AG20443 (cell line): ENCODE data around the gene RNF214.
"Not testable (repeated sequence)": the region's sequence is repeated elsewhere in the genome, so short reads cannot be mapped to it uniquely, and the experiment has no call there.

ENCODE experiments used
- DNase-seq: peaks from one replicate; pipeline ENCODE4 v3.0.0; 2012; ENCODE audit warnings: low spot score, mixed read lengths

RNF214 gene

DNA sequence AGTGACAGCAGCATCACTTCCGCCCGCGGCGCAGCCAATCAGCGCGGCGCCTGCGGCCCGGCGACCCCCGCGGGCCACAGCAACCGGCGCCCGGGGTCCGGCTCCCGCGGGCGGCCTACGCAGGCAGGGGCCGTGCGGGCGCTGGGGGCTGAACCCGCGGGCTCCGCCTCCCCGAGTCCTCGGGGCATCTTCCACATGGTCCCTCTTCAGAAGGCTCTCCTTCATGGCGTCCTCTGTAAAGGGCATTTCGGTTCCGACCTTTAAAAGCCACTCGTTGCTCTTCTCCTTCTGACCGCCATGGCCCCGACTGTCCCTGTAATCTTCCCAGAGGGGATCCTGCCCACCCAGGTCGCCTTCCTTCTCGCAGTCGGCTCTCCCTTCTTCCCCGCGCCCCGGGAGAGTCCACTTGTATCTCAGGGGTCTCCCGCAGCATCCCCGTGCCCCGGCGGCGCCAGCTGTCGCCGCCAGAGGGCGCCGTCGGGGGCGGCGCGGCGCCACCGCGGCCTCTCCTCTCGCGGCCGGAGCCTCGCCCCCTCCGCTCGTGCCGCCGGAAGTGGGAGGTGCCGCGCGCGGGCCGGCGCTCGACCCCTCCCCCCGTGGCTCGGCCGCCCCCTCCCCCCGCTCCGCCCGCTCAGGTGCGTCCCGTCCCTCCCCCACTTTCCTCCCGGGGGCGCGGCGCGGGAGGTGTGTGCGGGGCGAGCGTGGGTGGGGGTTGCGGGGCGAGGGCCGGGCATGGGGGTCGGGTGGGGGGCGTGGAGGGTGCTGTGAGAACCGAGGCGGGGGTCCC, at the start of gene RNF214:
Gene RNF214 (plus strand): TSS at position 580 of the 787 bp plus-strand sequence. CDS start 1,602 bp downstream, outside the sequence.
- peak; percentile 98 for DNase-seq

- DNase-seq, result not testable (repeated sequence)
Measured at GRCh38 chr11:117183178-117183577, 49.3 kb upstream of the RNF214 start.

DNA sequence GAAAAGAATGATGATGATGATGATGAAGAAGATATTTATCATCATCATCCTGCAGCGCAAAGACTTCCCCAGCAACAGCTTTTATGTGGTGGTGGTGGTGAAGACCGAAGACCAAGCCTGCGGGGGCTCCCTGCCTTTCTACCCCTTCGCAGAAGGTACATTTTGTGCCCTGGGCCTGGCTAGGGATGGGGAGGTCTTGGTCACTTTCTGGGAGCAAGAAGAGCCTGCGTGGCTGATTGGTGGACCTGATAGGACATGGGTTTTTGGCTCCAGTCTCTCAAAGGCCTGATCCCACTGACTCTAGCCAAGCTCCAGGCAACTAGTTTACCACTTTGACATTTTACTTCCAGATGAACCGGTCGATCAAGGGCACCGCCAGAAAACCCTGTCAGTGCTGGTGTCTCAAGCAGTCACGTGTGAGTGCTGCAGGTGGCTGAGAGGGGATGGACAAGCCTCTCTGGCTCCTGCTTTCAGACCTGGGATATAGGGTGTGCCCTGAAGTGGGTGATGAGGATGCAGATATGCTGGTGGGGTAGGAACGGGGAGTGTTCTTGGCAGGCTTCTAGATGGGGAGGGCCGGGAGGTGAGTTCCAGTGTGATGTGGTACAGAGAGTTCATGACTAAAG, 48.6 kb upstream of the RNF214 start:
- DNase-seq, result no peak

GRCh38 chr11:117185736-117186430, 46.6 kb upstream of the RNF214 start:
- no peak for DNase-seq

GRCh38 chr11:117186431-117186761, 46.1 kb upstream of the RNF214 start:
- no peak for DNase-seq

- DNase-seq, result no peak
Measured at GRCh38 chr11:117187007-117187406, 45.5 kb upstream of the RNF214 start.

- no peak for DNase-seq
Measured at GRCh38 chr11:117187428-117187798, 45.1 kb upstream of the RNF214 start.

DNA sequence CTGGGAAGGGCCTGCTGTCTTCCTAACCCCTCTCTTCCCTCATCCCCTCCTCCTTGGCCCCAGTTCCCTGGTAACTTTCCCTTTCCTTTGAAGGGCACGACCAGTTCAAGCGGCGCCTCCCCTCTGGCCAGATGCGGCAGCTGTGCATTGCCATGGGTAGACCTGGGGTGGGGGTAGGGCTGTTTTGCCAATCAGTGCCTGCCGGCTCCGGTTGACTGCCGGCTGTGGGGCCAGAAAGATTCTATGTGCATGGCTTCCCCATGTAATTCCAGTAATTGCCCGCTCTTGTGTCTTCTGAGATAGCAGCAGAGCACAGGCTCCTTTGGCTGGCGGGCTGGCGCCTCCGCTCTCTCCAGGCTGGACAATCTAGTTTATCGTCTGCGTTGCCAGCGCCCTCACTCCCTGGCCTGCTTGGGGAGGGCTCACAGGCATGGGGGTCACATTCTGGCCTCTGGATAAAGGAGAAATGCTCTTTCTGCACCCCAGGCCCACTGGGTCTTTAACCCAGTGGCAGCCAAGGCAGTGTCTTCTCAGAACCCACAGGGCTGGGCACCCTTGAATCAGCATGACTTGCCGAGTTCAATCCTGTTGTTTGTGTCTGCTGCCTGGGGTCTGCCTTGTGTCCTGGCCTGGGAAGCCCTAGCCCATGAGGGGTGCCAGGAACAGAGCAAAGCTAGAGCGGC, 44.5 kb upstream of the RNF214 start:
- no peak for DNase-seq

DNA sequence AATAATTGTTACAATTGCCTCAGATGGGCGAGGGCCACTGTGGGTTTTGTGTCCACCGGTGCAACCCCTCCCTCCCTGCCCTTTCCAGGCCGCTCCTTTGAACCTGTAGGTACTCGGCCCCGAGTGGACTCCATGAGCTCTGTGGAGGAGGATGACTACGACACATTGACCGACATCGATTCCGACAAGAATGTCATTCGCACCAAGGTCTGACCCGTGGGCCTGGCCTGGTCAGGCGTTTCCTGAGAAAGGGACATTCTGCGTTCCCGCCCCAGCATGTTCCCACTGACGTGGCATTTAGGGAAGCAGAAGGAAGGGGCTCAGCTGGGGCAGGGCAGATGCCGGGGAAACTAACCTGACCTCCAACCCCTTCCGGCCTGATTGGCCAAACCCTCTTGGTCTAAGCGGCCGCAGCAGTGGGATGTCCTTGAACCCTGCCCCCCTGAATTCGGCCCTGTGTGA, 43.8 kb upstream of the RNF214 start:
- no peak for DNase-seq

DNA sequence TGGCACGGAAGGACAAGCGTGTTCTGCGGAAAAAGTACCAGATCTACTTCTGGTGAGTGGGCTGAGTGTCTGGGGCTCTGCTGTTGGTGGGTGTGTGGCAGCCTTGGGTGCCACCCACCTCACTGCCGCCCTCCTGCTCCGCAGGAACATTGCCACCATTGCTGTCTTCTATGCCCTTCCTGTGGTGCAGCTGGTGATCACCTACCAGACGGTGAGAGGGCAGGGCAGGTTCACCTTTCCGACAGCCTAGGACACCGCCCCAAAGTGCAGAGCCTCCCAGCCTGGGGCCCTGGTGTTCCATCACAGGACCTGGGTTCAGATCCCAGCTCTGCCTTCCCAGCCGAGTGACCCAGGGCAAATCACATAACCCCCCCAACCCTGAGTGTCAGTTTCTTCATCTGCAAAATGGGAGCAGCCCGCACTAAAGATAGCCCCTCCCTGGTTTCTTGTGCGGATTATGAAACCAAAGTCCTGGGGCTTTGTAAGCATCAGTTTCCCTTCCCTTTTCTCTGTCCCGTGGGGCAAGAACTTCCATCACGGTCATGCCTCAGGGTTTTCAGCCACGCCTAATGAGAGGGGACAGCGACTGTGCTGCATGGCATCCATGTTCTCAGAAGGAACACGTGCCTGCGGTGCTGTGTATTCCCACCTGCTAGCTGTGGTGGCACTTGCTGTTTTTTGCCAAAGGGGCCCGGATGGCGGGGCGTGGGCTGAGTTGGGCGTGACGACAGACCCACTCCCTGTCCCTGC, 43.1 kb upstream of the RNF214 start:
- DNase-seq, result no peak

DNA sequence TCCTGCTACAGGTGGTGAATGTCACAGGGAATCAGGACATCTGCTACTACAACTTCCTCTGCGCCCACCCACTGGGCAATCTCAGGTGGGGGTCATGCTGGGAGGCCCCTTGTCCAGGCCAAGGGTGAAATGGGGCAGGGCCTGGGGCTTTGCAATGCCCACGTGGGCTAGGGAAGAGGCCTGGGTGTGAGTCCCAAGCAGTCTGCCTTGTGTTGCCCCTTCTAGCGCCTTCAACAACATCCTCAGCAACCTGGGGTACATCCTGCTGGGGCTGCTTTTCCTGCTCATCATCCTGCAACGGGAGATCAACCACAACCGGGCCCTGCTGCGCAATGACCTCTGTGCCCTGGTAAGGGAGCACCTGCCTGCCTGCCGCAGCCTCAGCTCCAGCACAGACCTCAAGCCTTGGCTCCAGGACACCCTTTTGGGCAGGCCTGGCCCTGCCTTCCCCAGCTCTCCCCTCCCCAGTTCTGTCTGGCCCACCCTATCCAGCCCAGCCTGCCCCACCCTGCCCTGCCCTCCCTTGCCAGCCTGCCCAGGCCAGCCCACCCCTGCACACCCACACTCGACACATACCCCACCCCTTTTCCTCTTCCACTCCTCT, 42.4 kb upstream of the RNF214 start:
- no peak for DNase-seq

- no peak for DNase-seq
Measured at GRCh38 chr11:117191680-117192400, 40.6 kb upstream of the RNF214 start.

- DNase-seq, result no peak
Measured at GRCh38 chr11:117192401-117192875, 40.0 kb upstream of the RNF214 start.

DNA sequence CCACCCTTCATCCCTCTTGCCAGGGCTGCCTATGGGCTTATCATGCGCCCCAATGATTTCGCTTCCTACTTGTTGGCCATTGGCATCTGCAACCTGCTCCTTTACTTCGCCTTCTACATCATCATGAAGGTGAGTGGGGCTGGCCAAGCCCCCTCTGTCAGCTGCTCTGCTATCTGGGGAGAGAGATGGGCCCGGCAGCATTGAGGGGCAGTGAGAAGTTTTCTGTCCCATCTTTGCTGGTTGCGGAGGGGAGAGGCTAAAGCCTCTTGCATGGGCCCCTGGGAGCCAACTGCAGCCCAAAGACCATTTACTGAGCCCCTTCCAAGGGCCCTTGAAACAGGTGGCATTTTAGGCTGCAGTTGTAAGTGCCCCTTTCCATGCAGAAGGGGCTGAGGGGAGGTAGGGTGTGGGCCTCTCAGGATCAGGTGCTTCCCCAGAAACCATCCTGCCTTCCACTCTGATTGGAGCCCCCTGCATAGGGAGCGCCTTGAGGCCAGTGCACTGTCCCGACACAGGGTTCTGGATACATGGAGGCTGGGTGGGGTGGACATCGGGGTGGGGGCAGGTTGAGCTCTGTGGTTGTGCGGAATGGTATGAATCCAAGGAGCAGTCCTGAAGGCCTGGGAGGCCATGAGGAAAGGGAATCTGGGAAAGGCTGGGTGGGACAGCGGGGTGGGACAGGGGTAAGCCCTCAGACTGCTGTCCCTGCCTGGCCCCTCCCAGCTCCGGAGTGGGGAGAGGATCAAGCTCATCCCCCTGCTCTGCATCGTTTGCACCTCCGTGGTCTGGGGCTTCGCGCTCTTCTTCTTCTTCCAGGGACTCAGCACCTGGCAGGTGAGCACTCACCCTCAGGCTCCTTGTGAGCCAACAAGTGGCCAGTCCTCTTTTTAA, 39.1 kb upstream of the RNF214 start:
- no peak for DNase-seq

GRCh38 chr11:117194267-117194666, 38.2 kb upstream of the RNF214 start:
- DNase-seq, result no peak

DNA sequence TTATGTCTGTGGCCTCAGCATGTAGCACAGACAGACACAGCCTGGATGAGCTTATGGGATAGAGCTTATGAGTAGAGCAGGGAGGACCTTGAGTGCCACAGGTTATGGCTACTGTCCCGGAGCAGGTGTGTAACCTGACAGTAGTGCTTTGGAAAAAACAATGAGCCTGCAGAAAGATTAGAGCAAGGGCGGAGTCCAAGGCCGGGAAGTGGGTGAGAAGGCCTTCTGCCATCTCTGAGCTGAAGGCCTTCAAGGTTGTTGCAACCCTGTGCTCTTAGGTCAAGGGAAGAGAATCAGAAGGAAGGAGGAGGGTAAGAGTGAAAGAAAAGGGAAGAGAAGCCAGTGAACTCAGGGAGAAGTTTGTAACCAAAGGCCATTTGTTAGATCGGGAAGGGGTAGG, 37.2 kb upstream of the RNF214 start:
- no peak for DNase-seq

DNA sequence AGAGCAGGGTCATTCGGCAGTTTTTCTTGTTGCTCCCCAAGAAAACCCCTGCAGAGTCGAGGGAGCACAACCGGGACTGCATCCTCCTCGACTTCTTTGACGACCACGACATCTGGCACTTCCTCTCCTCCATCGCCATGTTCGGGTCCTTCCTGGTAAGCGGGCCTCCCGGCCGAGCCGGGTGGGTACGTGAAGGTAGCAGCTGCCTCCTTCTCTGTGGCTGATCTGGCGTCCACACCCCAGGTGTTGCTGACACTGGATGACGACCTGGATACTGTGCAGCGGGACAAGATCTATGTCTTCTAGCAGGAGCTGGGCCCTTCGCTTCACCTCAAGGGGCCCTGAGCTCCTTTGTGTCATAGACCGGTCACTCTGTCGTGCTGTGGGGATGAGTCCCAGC, 36.7 kb upstream of the RNF214 start:
- DNase-seq, result no peak

DNA sequence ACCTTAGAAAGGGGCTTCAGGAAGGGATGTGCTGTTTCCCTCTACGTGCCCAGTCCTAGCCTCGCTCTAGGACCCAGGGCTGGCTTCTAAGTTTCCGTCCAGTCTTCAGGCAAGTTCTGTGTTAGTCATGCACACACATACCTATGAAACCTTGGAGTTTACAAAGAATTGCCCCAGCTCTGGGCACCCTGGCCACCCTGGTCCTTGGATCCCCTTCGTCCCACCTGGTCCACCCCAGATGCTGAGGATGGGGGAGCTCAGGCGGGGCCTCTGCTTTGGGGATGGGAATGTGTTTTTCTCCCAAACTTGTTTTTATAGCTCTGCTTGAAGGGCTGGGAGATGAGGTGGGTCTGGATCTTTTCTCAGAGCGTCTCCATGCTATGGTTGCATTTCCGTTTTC, 35.5 kb upstream of the RNF214 start:
- no peak for DNase-seq
